Measurements from ENCODE around the gene PRDM16. TPM values are rescaled to one million over a fixed set of nuclear protein-coding genes. Genes with fewer than 3 reads are reported as not detected.

PRDM16 gene
- total RNA-seq, 1 experiment from 2014 or later, result 22.3 TPM

DNA sequence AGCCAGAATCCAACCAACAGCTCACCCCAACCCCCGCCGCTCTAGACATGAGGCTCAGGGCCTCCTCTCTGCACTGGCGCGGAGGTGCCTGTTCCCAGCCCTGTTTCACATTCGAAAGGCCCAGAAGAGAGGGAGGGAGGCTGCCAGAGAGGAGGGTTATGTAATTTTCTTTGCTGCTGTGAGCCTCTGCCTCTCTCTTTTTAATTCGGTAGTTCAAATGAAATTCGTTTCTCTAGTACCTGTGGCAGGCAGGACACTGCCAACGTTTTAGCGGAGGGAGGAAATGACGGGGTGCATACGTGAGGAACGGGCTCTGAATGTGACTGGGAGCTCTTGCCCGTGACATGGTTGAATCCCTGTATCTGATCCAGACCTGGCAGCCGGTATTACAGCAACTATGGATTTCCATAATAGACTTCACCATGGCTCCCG, 9.4 kb downstream of the PRDM16 start:
- in situ Hi-C loops (cut with HindIII; ENCODE audit: low pct_unique_long_range_greater_than_20kb, low sequenced_read_pairs) (no loop called here), intact Hi-C loops (cut with micrococcal nuclease; ENCODE audit: unreplicated experiment) (no loop called here)
- ATAC-seq, result no peak
- H3K27ac ChIP-seq (ENCODE audit: low read length), result no peak overlapping the region
- H3K4me1 ChIP-seq (ENCODE audit: control insufficient read depth, insufficient read depth, low read length), result peaks cover 46% of the 10 kb centered on the region
- H3K4me3 ChIP-seq (ENCODE audit: low read depth in 2 of 2, low read length in 2 of 2), result no peak overlapping the region
- H3K27me3 ChIP-seq (ENCODE audit: control insufficient read depth, insufficient read depth, low read length), result no peaks in the 10 kb centered on the region
- no peaks in the 10 kb centered on the region for H3K36me3 ChIP-seq (ENCODE audit: control insufficient read depth, insufficient read depth, low read length)
- no peak for DNase-seq (ENCODE audit: low read depth, low spot score)
- ChIA-PET CTCF (no interaction called here), POLR2A (no interaction called here)
- no TSS peak for BruUV-seq (replicated peaks)
- no peak for TF ChIP-seq POLR2AphosphoS5 (IDR thresholded peaks at IDR 0.05; ENCODE audit: low read depth, low read length)
- TF ChIP-seq, protein P1, sequence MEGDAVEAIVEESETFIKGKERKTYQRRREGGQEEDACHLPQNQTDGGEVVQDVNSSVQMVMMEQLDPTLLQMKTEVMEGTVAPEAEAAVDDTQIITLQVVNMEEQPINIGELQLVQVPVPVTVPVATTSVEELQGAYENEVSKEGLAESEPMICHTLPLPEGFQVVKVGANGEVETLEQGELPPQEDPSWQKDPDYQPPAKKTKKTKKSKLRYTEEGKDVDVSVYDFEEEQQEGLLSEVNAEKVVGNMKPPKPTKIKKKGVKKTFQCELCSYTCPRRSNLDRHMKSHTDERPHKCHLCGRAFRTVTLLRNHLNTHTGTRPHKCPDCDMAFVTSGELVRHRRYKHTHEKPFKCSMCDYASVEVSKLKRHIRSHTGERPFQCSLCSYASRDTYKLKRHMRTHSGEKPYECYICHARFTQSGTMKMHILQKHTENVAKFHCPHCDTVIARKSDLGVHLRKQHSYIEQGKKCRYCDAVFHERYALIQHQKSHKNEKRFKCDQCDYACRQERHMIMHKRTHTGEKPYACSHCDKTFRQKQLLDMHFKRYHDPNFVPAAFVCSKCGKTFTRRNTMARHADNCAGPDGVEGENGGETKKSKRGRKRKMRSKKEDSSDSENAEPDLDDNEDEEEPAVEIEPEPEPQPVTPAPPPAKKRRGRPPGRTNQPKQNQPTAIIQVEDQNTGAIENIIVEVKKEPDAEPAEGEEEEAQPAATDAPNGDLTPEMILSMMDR (IDR thresholded peaks at IDR 0.05), result no peak
- TF ChIP-seq TCF7L2 (IDR thresholded peaks at IDR 0.05; ENCODE audit: low read depth, low read length), result no peak
- no peak for TF ChIP-seq SIN3A (IDR thresholded peaks at IDR 0.05; ENCODE audit: borderline replicate concordance, insufficient read depth, low read depth, low read length)
- no peak for TF ChIP-seq REST (IDR thresholded peaks at IDR 0.05; ENCODE audit: insufficient read depth in 1 of 2, low read depth in 2 of 2, low read length in 1 of 2)
- H3K9me3 ChIP-seq (ENCODE audit: control insufficient read depth, insufficient read depth, low read depth, low read length), result no peaks in the 10 kb centered on the region

DNA sequence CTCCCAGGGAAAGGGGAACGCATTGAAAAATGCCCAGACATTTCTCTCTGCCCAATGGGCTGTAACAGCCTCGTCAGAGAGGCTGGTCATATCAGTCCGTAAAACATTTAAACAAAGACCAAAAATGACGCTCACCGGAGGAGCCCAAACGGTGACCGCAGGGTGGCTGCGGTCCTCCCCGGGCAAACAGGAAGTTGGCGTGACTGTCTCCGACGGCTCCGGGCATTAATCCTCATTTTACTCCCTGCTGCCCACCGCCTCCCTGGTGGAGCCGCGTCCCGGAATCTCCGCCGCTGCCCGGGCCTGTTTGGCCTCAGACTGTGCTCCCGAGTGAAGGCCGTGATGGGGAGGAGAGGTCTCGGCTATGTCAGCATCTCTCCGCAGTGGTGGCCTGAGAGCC, 9.9 kb downstream of the PRDM16 start:
- H3K36me3 ChIP-seq (ENCODE audit: control insufficient read depth, insufficient read depth, low read length), result no peaks in the 10 kb centered on the region
- no peak overlapping the region for H3K4me3 ChIP-seq (ENCODE audit: low read depth in 2 of 2, low read length in 2 of 2)
- ChIA-PET CTCF (no interaction called here), POLR2A (no interaction called here)
- H3K27me3 ChIP-seq (ENCODE audit: control insufficient read depth, insufficient read depth, low read length), result no peaks in the 10 kb centered on the region
- no peak for ATAC-seq
- TF ChIP-seq POLR2AphosphoS5 (IDR thresholded peaks at IDR 0.05; ENCODE audit: low read depth, low read length) (no peak), TCF7L2 (IDR thresholded peaks at IDR 0.05; ENCODE audit: low read depth, low read length) (no peak), REST (IDR thresholded peaks at IDR 0.05; ENCODE audit: insufficient read depth in 1 of 2, low read depth in 2 of 2, low read length in 1 of 2) (no peak), SIN3A (IDR thresholded peaks at IDR 0.05; ENCODE audit: borderline replicate concordance, insufficient read depth, low read depth, low read length) (no peak)
- TF ChIP-seq, protein P1 (IDR thresholded peaks at IDR 0.05), result no peak
- H3K9me3 ChIP-seq (ENCODE audit: control insufficient read depth, insufficient read depth, low read depth, low read length), result no peaks in the 10 kb centered on the region
- no TSS peak for BruUV-seq (replicated peaks)
- DNase-seq (ENCODE audit: low read depth, low spot score), result no peak
- peaks cover 43% of the 10 kb centered on the region for H3K4me1 ChIP-seq (ENCODE audit: control insufficient read depth, insufficient read depth, low read length)
- in situ Hi-C loops (cut with HindIII; ENCODE audit: low pct_unique_long_range_greater_than_20kb, low sequenced_read_pairs) (no loop called here), intact Hi-C loops (cut with micrococcal nuclease; ENCODE audit: unreplicated experiment) (no loop called here)
- H3K27ac ChIP-seq (ENCODE audit: low read length), result no peak overlapping the region
